Testis (tissue), 3 donors: ENCODE measurements around the gene CLCF1. TPM values are rescaled to one million over a fixed set of nuclear protein-coding genes. Genes with fewer than 3 reads are reported as not detected.
A peak's percentile ranks its signal among the peaks of the same experiment; 100 is the strongest.

ENCODE experiments used
- DNase-seq: peaks from one replicate; pipeline ENCODE4 v3.0.0-alpha.2; 2019
- H3K27ac ChIP-seq, 2 donors: fragments of 200-600 bp; sonication (generic); one replicate each; pipeline ENCODE4 v1.5.1; 2019
- H3K27me3 ChIP-seq: fragments of 200-600 bp; sonication (generic); one replicate; pipeline ENCODE4 v1.5.1; 2019
- H3K36me3 ChIP-seq: fragments of 200-600 bp; sonication (generic); one replicate; pipeline ENCODE4 v1.5.1; 2017; ENCODE audit warnings: low read depth; ENCODE audit errors: missing control alignments
- H3K4me1 ChIP-seq: fragments of 200-600 bp; sonication (generic); one replicate; pipeline ENCODE4 v1.5.1; 2019
- H3K4me3 ChIP-seq, 2 donors: fragments of 200-600 bp; sonication (generic); one replicate each; pipeline ENCODE4 v1.5.1; 2017 to 2019
- H3K9me3 ChIP-seq: fragments of 200-600 bp; sonication (generic); one replicate; pipeline ENCODE4 v1.5.1; 2017
- CTCF ChIP-seq, 3 experiments: fragments of 450-650 bp in 2 of 3; fragments of 200-600 bp in 1 of 3; sonication (generic) in 1 of 3; IDR thresholded peaks; one replicate each; pipeline ENCODE4 v1.5.1; 2016 to 2019; ENCODE audit warnings: antibody characterized with exemption in 3 of 3, mild to moderate bottlenecking in 2 of 3, moderate library complexity in 1 of 3
- POLR2A ChIP-seq: fragments of 450-650 bp; IDR thresholded peaks from one replicate; pipeline ENCODE4 v1.6.1; 2017; ENCODE audit warnings: antibody characterized with exemption, mild to moderate bottlenecking, moderate library complexity
- WGBS, 2 donors: methylation state at CpG; one replicate each; pipeline ENCODE4 v1.1.5; 2018; 5-methylcytosine and 5-hydroxymethylcytosine counted together
- intact Hi-C: fragments of 100-400 bp; cut with DNase I; formaldehyde crosslinking; loops from one replicate; pipeline ENCODE4 v1.15.1; 2023; ENCODE audit warnings: low total_unique reads
- polyA plus RNA-seq: library from polyadenylated mRNA; stranded (reverse); fragments of 350-450 nt; fragmentation: Illumina TruSeq; extraction: RNeasy Lipid Tissue Mini Kit (QIAGEN cat#74804); gene quantifications from one replicate; pipeline ENCODE4 v1.2.3, GENCODE V29; 2014; ENCODE audit warnings: low read depth, low replicate concordance; ENCODE audit not compliant: insufficient read depth
- total RNA-seq, 2 donors: library from RNA; depleted of rRNA; stranded (reverse); fragments of >200 nt; gene quantifications; one replicate each; pipeline ENCODE4 v1.2.3, GENCODE V29; 2016

Gene CLCF1
- total and polyA plus RNA-seq, 3 donors from 2014 or later, result 2.7 to 6.8 (median 3.7) TPM

GRCh38 chr11:67391304-67392182 lies 18.1 kb upstream of the CLCF1 start, which contains the start of gene RAD9A:
RAD9A (plus strand) TSS chr11:67391986; CDS start chr11:67392045, 59 bp downstream.
- no peaks in the 10 kb centered on the region for H3K36me3 ChIP-seq
- H3K27me3 ChIP-seq, result no peaks in the 10 kb centered on the region
- H3K27ac ChIP-seq, result peak within 1 kb of the TSS; percentile 46 to 59
- peak within 1 kb of the TSS; percentile 69 to 89 for H3K4me3 ChIP-seq
- TF ChIP-seq POLR2A (no peak), CTCF (IDR thresholded peaks at IDR 0.05) (peak in 2 of 3 experiments; percentile 14 to 16)
- WGBS, 2 donors, result 0% methylated on average over 8 to 65 of the region's 75 CpGs
- DNase-seq, result peak; percentile 97
- peaks cover 16% of the 10 kb centered on the region for H3K4me1 ChIP-seq
- intact Hi-C loops, result no loop called here
- no peaks in the 10 kb centered on the region for H3K9me3 ChIP-seq

DNA sequence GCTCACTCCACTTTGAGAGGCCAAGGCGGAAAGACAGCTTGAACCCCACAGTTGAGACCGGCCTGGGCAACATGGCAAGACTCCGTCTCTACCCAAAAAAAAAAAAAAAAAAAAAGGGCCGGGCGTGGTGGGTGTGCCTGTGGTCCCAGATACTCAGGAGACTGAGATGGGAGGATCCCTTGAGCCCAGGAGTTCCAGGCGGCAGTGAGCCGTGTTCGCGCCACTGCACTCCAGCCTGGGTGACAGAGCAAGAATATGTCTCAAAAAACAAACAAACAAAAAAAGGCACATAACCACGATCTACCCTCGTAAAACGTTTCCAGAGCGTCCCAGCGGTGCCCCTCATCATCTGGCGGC lies 17.5 kb upstream of the CLCF1 start:
- H3K27me3 ChIP-seq, result no peaks in the 10 kb centered on the region
- H3K9me3 ChIP-seq, result no peaks in the 10 kb centered on the region
- H3K4me3 ChIP-seq, result peak overlapping the region; percentile 69 to 89
- no peaks in the 10 kb centered on the region for H3K36me3 ChIP-seq
- peaks cover 16% of the 10 kb centered on the region for H3K4me1 ChIP-seq
- no peak for DNase-seq
- TF ChIP-seq POLR2A (no peak), CTCF (IDR thresholded peaks at IDR 0.05) (no peak)
- WGBS, 2 donors, result 5 to 10% methylated on average over 15 of the region's 15 CpGs
- intact Hi-C loops, result no loop called here
- peak overlapping the region; percentile 46 to 49 for H3K27ac ChIP-seq

DNA sequence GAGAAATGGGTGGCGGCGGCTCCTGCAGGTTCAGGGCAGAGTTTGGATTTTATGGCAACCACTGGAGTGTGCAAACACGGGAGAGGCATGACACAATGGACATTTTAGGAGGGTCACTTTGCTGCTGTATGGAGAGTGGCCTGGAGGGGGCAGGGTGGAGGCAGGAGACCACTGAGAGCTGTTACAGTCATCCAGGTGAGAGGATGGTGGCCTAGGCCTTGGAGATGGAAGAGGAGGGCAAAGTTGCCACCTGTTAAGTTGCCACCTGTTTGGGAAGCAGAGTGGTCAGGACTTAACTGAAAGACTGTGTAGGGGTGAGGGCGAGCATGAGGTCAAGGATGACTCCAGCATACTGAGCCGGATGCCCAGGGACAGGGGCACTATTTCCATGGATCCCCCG lies 16.1 kb upstream of the CLCF1 start:
- intact Hi-C loops, result loop anchor here (5.0 kb wide), 1 partner anchor 37 kb away; the partner anchor contains the start of gene POLD4

GRCh38 chr11:67387518-67387917 lies 14.1 kb upstream of the CLCF1 start:
- intact Hi-C loops, result loop anchor here (5.0 kb wide), 1 partner anchor 35 kb away; the partner anchor contains the start of gene POLD4
- no peak for TF ChIP-seq CTCF (IDR thresholded peaks at IDR 0.05)
- TF ChIP-seq POLR2A, result no peak
- Histone ChIP-seq H3K9me3 (no peaks in the 10 kb centered on the region), H3K4me3 (no peak overlapping the region), H3K4me1 (peaks cover 13% of the 10 kb centered on the region), H3K36me3 (no peaks in the 10 kb centered on the region), H3K27ac (no peak overlapping the region), H3K27me3 (no peaks in the 10 kb centered on the region)
- no peak for DNase-seq
- WGBS, 2 donors, result 74 to 78% methylated on average over 6 of the region's 6 CpGs

More for the DNA sequence above, 16.1 kb upstream of the CLCF1 start:
- Histone ChIP-seq H3K4me3 (no peak overlapping the region), H3K4me1 (peaks cover 16% of the 10 kb centered on the region), H3K27ac (no peak overlapping the region), H3K9me3 (no peaks in the 10 kb centered on the region), H3K27me3 (no peaks in the 10 kb centered on the region), H3K36me3 (no peaks in the 10 kb centered on the region)
- 61 to 67% methylated on average over 6 of the region's 6 CpGs for WGBS, 2 donors
- TF ChIP-seq POLR2A, result no peak
- TF ChIP-seq CTCF (IDR thresholded peaks at IDR 0.05), result peak; percentile 35 to 46 (median 37)
- DNase-seq, result no peak
